IMR-90 (cell line): ENCODE results near the gene AQP12B. TPM values are rescaled to one million over a fixed set of nuclear protein-coding genes. Genes with fewer than 3 reads are reported as not detected.

Experiments used
- ATAC-seq: fragments of 200-7000 bp; cut with Tn5 transposase; 2 replicates; pipeline ENCODE4 v1.9.1; 2020; ENCODE audit warnings: low read depth, mild to moderate bottlenecking, moderate library complexity
- BruUV-seq: library from RNA; stranded (reverse); fragments of 400-500 nt; replicated peaks from 2 replicates; lab custom pipeline; 2021; lab: Mats Ljungman, UMichigan
- CTCF ChIA-PET: fragments of 300-600 bp; formaldehyde crosslinking; extraction: SDS; loops from one replicate; lab custom pipeline; 2021; ENCODE audit warnings: antibody characterized with exemption; lab: Yijun Ruan, JAX
- POLR2A ChIA-PET: fragments of 300-600 bp; sonication (Branson Sonifier 250); formaldehyde crosslinking; loops from one replicate; lab custom pipeline; 2022; ENCODE audit warnings: antibody characterized with exemption; ENCODE audit not compliant: unreplicated experiment; lab: Charles Lee
- DNase-seq: peaks from one replicate; pipeline ENCODE4 v3.0.0; 2013
- H2AFZ ChIP-seq: replicated peaks from 2 replicates; pipeline ENCODE3; 2013; ENCODE audit warnings: low read length, mild to moderate bottlenecking; ENCODE audit not compliant: poor library complexity
- H2AK5ac ChIP-seq: 2 replicates; pipeline ENCODE4 v1.6.1; 2013; ENCODE audit warnings: low read depth, low read length, inconsistent platforms
- H2AK9ac ChIP-seq: replicated peaks from 2 replicates; pipeline ENCODE3; 2013; ENCODE audit warnings: mild to moderate bottlenecking, low read depth, low read length, moderate library complexity; ENCODE audit not compliant: poor library complexity
- H2BK120ac ChIP-seq: 2 replicates; pipeline ENCODE4 v1.6.1; 2013; ENCODE audit warnings: low read depth, low read length, inconsistent platforms
- H2BK15ac ChIP-seq: 3 replicates; pipeline ENCODE4 v1.6.1; 2013; ENCODE audit warnings: low read depth, low read length, inconsistent platforms
- H2BK20ac ChIP-seq: 2 replicates; pipeline ENCODE4 v1.6.1; 2013; ENCODE audit warnings: low read depth, mild to moderate bottlenecking, inconsistent platforms, low read length, moderate library complexity
- H2BK5ac ChIP-seq: 2 replicates; pipeline ENCODE4 v1.6.1; 2013; ENCODE audit warnings: mild to moderate bottlenecking, low read depth, low read length, inconsistent platforms; ENCODE audit not compliant: poor library complexity, severe bottlenecking
- H3K14ac ChIP-seq: replicated peaks from 2 replicates; pipeline ENCODE4 v1.6.1; 2013; ENCODE audit warnings: low read depth, low read length, inconsistent platforms
- H3K18ac ChIP-seq: 2 replicates; pipeline ENCODE4 v1.6.1; 2013; ENCODE audit warnings: low read depth, low read length, control low read depth
- H3K23ac ChIP-seq: 2 replicates; pipeline ENCODE4 v1.6.1; 2013; ENCODE audit warnings: low read depth, low read length, inconsistent platforms
- H3K27ac ChIP-seq: 2 replicates; pipeline ENCODE4 v1.5.1; 2013; ENCODE audit warnings: mild to moderate bottlenecking, control low read depth, low read length; ENCODE audit not compliant: insufficient read depth
- H3K27me3 ChIP-seq: 2 replicates; pipeline ENCODE4 v1.6.1; 2013; ENCODE audit warnings: low read length; ENCODE audit not compliant: control insufficient read depth, insufficient read depth
- H3K36me3 ChIP-seq: 2 replicates; pipeline ENCODE4 v1.6.1; 2013; ENCODE audit warnings: low read length, mixed read lengths; ENCODE audit not compliant: control insufficient read depth, insufficient read depth
- H3K4ac ChIP-seq: 2 replicates; pipeline ENCODE4 v1.6.1; 2013; ENCODE audit warnings: low read depth, low read length, inconsistent platforms
- H3K4me1 ChIP-seq: 2 replicates; pipeline ENCODE4 v1.6.1; 2013; ENCODE audit warnings: low read length, mixed read lengths; ENCODE audit not compliant: control insufficient read depth, insufficient read depth
- H3K4me2 ChIP-seq: 2 replicates; pipeline ENCODE4 v1.6.1; 2013; ENCODE audit warnings: low read depth, mild to moderate bottlenecking, control low read depth, low read length, moderate library complexity
- H3K4me3 ChIP-seq: 2 replicates; pipeline ENCODE4 v1.5.1; 2013; ENCODE audit warnings: low read depth, mild to moderate bottlenecking, control low read depth, low read length, moderate library complexity; ENCODE audit not compliant: insufficient read depth
- H3K56ac ChIP-seq: 2 replicates; pipeline ENCODE4 v1.6.1; 2013; ENCODE audit warnings: low read length, inconsistent platforms; ENCODE audit not compliant: insufficient read depth; ENCODE audit errors: extremely low read depth
- H3K79me1 ChIP-seq, 2 experiments: 2 replicates each; pipeline ENCODE4 v1.6.1; 2013; ENCODE audit warnings: low read length in 2 of 2, inconsistent platforms in 1 of 2, low read depth in 1 of 2
- H3K9ac ChIP-seq: 2 replicates; pipeline ENCODE4 v1.6.1; 2013; ENCODE audit warnings: low read depth, low read length, control low read depth
- H3K9me1 ChIP-seq: 2 replicates; pipeline ENCODE4 v1.6.1; 2013; ENCODE audit warnings: low read length, inconsistent platforms; ENCODE audit not compliant: insufficient read depth
- H3K9me3 ChIP-seq: 2 replicates; pipeline ENCODE4 v1.6.1; 2013; ENCODE audit warnings: low read length; ENCODE audit not compliant: control insufficient read depth, insufficient read depth
- H4K20me1 ChIP-seq: 2 replicates; pipeline ENCODE4 v1.6.1; 2013; ENCODE audit warnings: low read length, inconsistent platforms; ENCODE audit not compliant: insufficient read depth
- H4K5ac ChIP-seq: 2 replicates; pipeline ENCODE4 v1.6.1; 2013; ENCODE audit warnings: mild to moderate bottlenecking, low read depth, low read length, control low read depth
- H4K8ac ChIP-seq, 2 experiments: 2 replicates each; pipeline ENCODE4 v1.6.1; 2013; ENCODE audit warnings: low read depth in 2 of 2, low read length in 2 of 2, control low read depth in 1 of 2, inconsistent platforms in 1 of 2
- H4K91ac ChIP-seq: 2 replicates; pipeline ENCODE4 v1.6.1; 2013; ENCODE audit warnings: low read depth, low read length, inconsistent platforms; ENCODE audit not compliant: insufficient read depth
- BHLHE40 ChIP-seq: fragments of 150-350 bp; IDR thresholded peaks from 2 replicates; pipeline ENCODE4 v1.6.1; 2016; ENCODE audit warnings: mild to moderate bottlenecking, low read depth, low read length
- CHD1 ChIP-seq: IDR thresholded peaks from 2 replicates; pipeline ENCODE4 v1.6.1; 2012; ENCODE audit warnings: low read depth, low read length, improper control_type of control experiment
- FOS ChIP-seq: fragments of 150-350 bp; IDR thresholded peaks from 2 replicates; pipeline ENCODE4 v1.6.1; 2016; ENCODE audit warnings: low read depth, low read length
- MAFK ChIP-seq: IDR thresholded peaks from 2 replicates; pipeline ENCODE4 v1.6.1; 2012; ENCODE audit warnings: low read depth, low read length, improper control_type of control experiment
- MAZ ChIP-seq: IDR thresholded peaks from 2 replicates; pipeline ENCODE4 v1.6.1; 2012; ENCODE audit warnings: low read depth, mild to moderate bottlenecking, low read length, improper control_type of control experiment, moderate library complexity, borderline replicate concordance
- MXI1 ChIP-seq: IDR thresholded peaks from 2 replicates; pipeline ENCODE4 v1.6.1; 2012; ENCODE audit warnings: low read depth, mild to moderate bottlenecking, low read length, moderate library complexity, borderline replicate concordance
- NFE2L2 ChIP-seq: fragments of 150-350 bp; IDR thresholded peaks from 2 replicates; pipeline ENCODE4 v1.6.1; 2016; ENCODE audit warnings: low read depth, mild to moderate bottlenecking, low read length
- RAD21 ChIP-seq: IDR thresholded peaks from 2 replicates; pipeline ENCODE4 v1.6.1; 2012; ENCODE audit warnings: low read length, improper control_type of control experiment
- RCOR1 ChIP-seq: IDR thresholded peaks from 2 replicates; pipeline ENCODE4 v1.6.1; 2012; ENCODE audit warnings: mild to moderate bottlenecking, low read length, improper control_type of control experiment; ENCODE audit not compliant: insufficient replicate concordance
- RFX5 ChIP-seq: IDR thresholded peaks from 2 replicates; pipeline ENCODE4 v1.8.0; 2012; ENCODE audit warnings: low read depth, mild to moderate bottlenecking, low read length, moderate library complexity
- SMC3 ChIP-seq: fragments of 150-350 bp; IDR thresholded peaks from 2 replicates; pipeline ENCODE4 v1.6.1; 2016; ENCODE audit warnings: low read depth, mild to moderate bottlenecking, antibody characterized with exemption, low read length, moderate library complexity
- WGBS, 2 experiments: methylation state at CpG; one replicate each; pipeline versions ENCODE4 v1.1.5 to v1.1.7; 2013; ENCODE audit warnings: missing lambda C conversion rate in 2 of 2; ENCODE audit not compliant: insufficient read length in 1 of 2; ENCODE audit errors: extremely low coverage in 2 of 2; 5-methylcytosine and 5-hydroxymethylcytosine counted together
- dilution Hi-C: fragments of 300-500 bp; cut with HindIII; formaldehyde crosslinking; loops from one replicate; pipeline ENCODE4 v1.14.3; 2018; ENCODE audit warnings: low sequenced_read_pairs; ENCODE audit not compliant: unreplicated experiment
- in situ Hi-C: fragments of 300-500 bp; cut with MboI; formaldehyde crosslinking; loops from 3 replicates; pipeline ENCODE4 v1.14.3; 2019; ENCODE audit warnings: low sequenced_read_pairs, inconsistent platforms, mixed read lengths
- intact Hi-C: fragments of 100-400 bp; cut with micrococcal nuclease; formaldehyde crosslinking; loops from 2 replicates; pipeline ENCODE4 v1.10.0; 2022
- polyA plus RNA-seq, 3 experiments: library from polyadenylated mRNA; depleted of rRNA; stranded (reverse); fragments of >200 nt; gene quantifications; 2 replicates each; pipeline ENCODE4 v1.2.3, GENCODE V29; 2012; ENCODE audit warnings: low replicate concordance in 1 of 3
- total RNA-seq: library from RNA; depleted of rRNA; stranded (reverse); fragments of >200 nt; gene quantifications from 2 replicates; pipeline ENCODE4 v1.2.3, GENCODE V29; 2012
- TF ChIP-seq, protein P1 (sequence below): conservative IDR thresholded peaks from 2 replicates; pipeline ENCODE4 v1.5.1; 2012; ENCODE audit warnings: mild to moderate bottlenecking, low read depth, low read length, improper control_type of control experiment
- TF ChIP-seq, protein P2 (sequence below): fragments of 150-350 bp; IDR thresholded peaks from 2 replicates; pipeline ENCODE4 v1.6.1; 2017; ENCODE audit warnings: mild to moderate bottlenecking, antibody characterized with exemption, low read length, low read depth

The AQP12B gene
- total and polyA plus RNA-seq, 2 of the 4 experiments (the other 2 are of a cell fraction): not detected

DNA sequence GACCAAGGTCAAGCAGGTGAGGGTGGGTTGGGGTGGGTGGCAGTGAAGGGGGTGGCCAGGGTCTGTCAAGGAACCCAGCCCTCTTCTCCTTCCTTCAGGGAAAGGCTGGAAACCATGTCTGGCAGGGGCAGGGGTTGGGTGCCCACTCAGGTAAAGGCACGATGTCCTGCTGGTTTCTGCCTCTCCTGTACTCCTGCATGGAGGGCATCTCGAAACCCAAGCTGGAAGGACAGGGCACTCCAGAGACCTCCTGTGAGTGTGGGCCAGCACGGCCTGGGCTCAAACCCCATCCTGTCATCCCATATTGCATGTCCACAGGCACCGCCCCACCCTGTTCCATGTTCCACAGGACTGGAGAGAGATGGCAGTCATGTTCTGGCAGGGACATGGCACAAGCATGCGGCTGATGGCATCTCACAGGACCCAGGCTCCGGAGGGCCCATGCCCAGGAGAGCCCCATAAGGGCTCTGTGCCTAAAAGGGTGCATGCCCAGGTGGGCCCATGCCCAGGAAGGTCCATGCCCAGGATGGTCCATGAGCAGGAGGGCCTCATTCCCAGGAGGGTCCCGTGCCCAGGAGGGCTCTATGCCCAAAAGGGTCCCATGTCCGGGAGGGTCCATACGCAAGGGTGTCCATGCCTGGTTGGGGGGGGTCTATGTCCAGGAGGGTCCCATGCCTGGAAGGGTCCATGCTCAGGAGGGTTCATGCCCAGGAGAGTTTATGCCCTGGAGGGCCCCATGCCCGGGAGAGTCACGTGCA lies 51.0 kb downstream of the AQP12B start:
- no peak overlapping the region for H2BK15ac ChIP-seq
- in situ Hi-C loops (no loop called here), dilution Hi-C loops (no loop called here), intact Hi-C loops (no loop called here)
- peaks cover 11% of the 10 kb centered on the region for H3K9me3 ChIP-seq
- no peak overlapping the region for H3K4ac ChIP-seq
- H3K27me3 ChIP-seq: peaks cover 12% of the 10 kb centered on the region; the same call in 1 of the 2 replicates
- H2BK5ac ChIP-seq: no peak overlapping the region
- no peak overlapping the region for H4K5ac ChIP-seq
- TF ChIP-seq, protein P1, sequence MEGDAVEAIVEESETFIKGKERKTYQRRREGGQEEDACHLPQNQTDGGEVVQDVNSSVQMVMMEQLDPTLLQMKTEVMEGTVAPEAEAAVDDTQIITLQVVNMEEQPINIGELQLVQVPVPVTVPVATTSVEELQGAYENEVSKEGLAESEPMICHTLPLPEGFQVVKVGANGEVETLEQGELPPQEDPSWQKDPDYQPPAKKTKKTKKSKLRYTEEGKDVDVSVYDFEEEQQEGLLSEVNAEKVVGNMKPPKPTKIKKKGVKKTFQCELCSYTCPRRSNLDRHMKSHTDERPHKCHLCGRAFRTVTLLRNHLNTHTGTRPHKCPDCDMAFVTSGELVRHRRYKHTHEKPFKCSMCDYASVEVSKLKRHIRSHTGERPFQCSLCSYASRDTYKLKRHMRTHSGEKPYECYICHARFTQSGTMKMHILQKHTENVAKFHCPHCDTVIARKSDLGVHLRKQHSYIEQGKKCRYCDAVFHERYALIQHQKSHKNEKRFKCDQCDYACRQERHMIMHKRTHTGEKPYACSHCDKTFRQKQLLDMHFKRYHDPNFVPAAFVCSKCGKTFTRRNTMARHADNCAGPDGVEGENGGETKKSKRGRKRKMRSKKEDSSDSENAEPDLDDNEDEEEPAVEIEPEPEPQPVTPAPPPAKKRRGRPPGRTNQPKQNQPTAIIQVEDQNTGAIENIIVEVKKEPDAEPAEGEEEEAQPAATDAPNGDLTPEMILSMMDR: no peak
- no peak for TF ChIP-seq NFE2L2
- no peak for TF ChIP-seq MXI1
- TF ChIP-seq FOS: no peak
- TF ChIP-seq MAFK: no peak
- TF ChIP-seq SMC3: no peak
- no peak for TF ChIP-seq RFX5
- TF ChIP-seq MAZ: no peak
- TF ChIP-seq, protein P2, sequence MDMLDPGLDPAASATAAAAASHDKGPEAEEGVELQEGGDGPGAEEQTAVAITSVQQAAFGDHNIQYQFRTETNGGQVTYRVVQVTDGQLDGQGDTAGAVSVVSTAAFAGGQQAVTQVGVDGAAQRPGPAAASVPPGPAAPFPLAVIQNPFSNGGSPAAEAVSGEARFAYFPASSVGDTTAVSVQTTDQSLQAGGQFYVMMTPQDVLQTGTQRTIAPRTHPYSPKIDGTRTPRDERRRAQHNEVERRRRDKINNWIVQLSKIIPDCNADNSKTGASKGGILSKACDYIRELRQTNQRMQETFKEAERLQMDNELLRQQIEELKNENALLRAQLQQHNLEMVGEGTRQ: no peak
- no peak for TF ChIP-seq BHLHE40
- no peak for TF ChIP-seq RAD21
- no peak for TF ChIP-seq CHD1
- no peak for TF ChIP-seq RCOR1
- 73% methylated on average over 7 of the region's 11 CpGs; no CpG with 5 or more reads in 1 of the 2 experiments for WGBS, 2 experiments
- peaks cover 2% of the 10 kb centered on the region; the same call in 1 of the 2 replicates for H3K4me1 ChIP-seq
- H3K9ac ChIP-seq: no peak overlapping the region
- POLR2A ChIA-PET: no interaction called here
- H2BK120ac ChIP-seq: no peak overlapping the region
- no peak for DNase-seq
- H3K27ac ChIP-seq: no peak overlapping the region
- CTCF ChIA-PET: no interaction called here
- H3K23ac ChIP-seq: no peak overlapping the region
- H2AFZ ChIP-seq: no peak overlapping the region
- BruUV-seq: no TSS peak
- no peak overlapping the region for H3K4me2 ChIP-seq
- ATAC-seq: no peak
- no peaks in the 10 kb centered on the region for H3K9me1 ChIP-seq
- no peak overlapping the region for H4K8ac ChIP-seq
- H3K79me1 ChIP-seq: no peaks in the 10 kb centered on the region
- H3K14ac ChIP-seq: no peak overlapping the region
- no peak overlapping the region for H2AK5ac ChIP-seq
- H2AK9ac ChIP-seq: no peak overlapping the region
- H3K36me3 ChIP-seq: no peaks in the 10 kb centered on the region
- no peak overlapping the region for H3K56ac ChIP-seq
- H3K4me3 ChIP-seq: no peak overlapping the region
- H4K91ac ChIP-seq: no peak overlapping the region
- H4K20me1 ChIP-seq: no peaks in the 10 kb centered on the region
- H3K18ac ChIP-seq: no peak overlapping the region
- no peak overlapping the region for H2BK20ac ChIP-seq
